A549 (cell line): Measurements from ENCODE around the gene MAD1L1.

Source experiments
- CHD4 ChIP-seq: fragments of 200-600 bp; sonication (generic); IDR thresholded peaks from 2 replicates; pipeline ENCODE4 v1.6.1; 2016; ENCODE audit warnings: antibody characterized with exemption, mild to moderate bottlenecking, borderline replicate concordance
- CTCF ChIP-seq: fragments of >200 bp; sonication (Bioruptor Twin); formaldehyde crosslinking; IDR thresholded peaks from 3 replicates; pipeline ENCODE4 v1.5.1; 2016
- HOXA7 ChIP-seq: fragments of 250-450 bp; sonication (Bioruptor Pico); IDR thresholded peaks from 2 replicates; pipeline ENCODE4 v1.5.0; 2020; ENCODE audit warnings: mild to moderate bottlenecking, moderate library complexity
- REST ChIP-seq: fragments of 200-600 bp; sonication (generic); IDR thresholded peaks from 2 replicates; pipeline ENCODE4 v1.6.1; 2016; ENCODE audit warnings: antibody characterized with exemption, mild to moderate bottlenecking, moderate library complexity
- RNF2 ChIP-seq: fragments of 200-600 bp; sonication (generic); IDR thresholded peaks from 2 replicates; pipeline ENCODE4 v1.6.1; 2016; ENCODE audit warnings: low read depth, mild to moderate bottlenecking, antibody characterized with exemption, moderate library complexity, borderline replicate concordance
- SMC3 ChIP-seq: fragments of >200 bp; sonication (Bioruptor Twin); formaldehyde crosslinking; IDR thresholded peaks from 3 replicates; pipeline ENCODE4 v1.6.1; 2018; ENCODE audit warnings: inconsistent platforms

- TF ChIP-seq CTCF (no peak), REST (no peak), CHD4 (no peak), HOXA7 (CRISPR knock-in tag) (no peak), RNF2 (no peak), SMC3 (no peak)
Measured at GRCh38 chr7:2042650-2043049, 190.1 kb downstream of the MAD1L1 start.
